ENCODE data around the gene TNPO3.

Gene TNPO3

DNA sequence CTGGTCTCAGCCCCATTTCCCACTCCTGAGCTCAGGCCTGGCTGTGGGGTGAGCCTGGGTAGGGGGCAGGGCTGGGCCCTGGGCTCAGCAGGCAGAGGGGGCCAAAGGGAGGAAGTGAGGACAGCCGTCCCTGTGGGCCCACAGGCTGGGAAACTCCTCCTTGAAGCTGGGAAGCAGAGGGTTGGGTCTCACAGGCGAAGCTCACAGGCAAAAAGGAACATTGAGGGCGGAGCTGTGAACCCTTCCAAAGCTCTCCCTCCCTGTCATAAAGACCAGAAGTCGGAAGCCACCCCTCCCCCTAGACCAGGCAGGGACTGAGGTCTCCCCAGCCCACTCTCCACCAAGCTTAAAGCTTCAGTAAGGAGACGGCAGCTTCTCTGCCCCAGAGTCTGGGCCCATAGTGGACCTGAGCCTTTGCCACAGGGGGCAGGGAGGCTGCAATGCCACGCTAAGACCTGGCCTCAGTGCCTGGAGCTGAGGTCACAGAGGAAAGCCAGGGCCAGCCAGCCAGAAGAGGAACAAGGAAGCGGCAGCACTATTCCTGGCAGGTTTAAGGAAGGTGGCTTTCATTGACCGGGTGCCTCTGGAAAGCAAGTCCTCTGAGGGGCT is 143.4 kb downstream of the TNPO3 start:
- no peak overlapping the region for H3K4me3 ChIP-seq (replicated peaks; ENCODE audit: low read depth, low read length)
- DNase-seq (ENCODE audit: low read depth): no peak
- TF ChIP-seq, protein P1, sequence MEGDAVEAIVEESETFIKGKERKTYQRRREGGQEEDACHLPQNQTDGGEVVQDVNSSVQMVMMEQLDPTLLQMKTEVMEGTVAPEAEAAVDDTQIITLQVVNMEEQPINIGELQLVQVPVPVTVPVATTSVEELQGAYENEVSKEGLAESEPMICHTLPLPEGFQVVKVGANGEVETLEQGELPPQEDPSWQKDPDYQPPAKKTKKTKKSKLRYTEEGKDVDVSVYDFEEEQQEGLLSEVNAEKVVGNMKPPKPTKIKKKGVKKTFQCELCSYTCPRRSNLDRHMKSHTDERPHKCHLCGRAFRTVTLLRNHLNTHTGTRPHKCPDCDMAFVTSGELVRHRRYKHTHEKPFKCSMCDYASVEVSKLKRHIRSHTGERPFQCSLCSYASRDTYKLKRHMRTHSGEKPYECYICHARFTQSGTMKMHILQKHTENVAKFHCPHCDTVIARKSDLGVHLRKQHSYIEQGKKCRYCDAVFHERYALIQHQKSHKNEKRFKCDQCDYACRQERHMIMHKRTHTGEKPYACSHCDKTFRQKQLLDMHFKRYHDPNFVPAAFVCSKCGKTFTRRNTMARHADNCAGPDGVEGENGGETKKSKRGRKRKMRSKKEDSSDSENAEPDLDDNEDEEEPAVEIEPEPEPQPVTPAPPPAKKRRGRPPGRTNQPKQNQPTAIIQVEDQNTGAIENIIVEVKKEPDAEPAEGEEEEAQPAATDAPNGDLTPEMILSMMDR (IDR thresholded peaks at IDR 0.05; ENCODE audit: low read length, missing control alignments): no peak

DNA sequence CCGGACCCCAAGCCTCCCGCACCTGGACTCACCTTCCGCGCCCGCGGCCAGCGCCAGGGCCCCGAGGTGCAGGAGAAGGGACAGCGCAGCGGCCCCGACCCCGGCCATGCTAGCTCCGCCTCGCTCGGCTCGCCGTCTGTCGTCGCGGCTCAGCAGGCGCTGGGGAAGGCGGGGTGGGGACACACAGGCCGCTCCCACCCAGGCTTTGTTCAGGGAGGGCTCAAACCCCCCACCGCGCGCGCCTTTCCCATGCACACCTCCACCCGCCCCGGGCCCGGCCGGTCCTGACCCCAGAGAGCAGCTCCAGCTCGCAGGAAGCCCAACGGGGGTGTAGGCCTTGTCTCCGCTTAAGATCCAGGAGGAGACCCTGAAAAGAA is 144.4 kb downstream of the TNPO3 start, which contains the start of gene KCP:
Gene KCP, minus strand, starts transcription at position 141 of the 377 bp plus-strand sequence. Its CDS starts 33 bp downstream, at position 108.
- DNase-seq (ENCODE audit: low read depth): no peak
- TF ChIP-seq, protein P1 (IDR thresholded peaks at IDR 0.05; ENCODE audit: low read length, missing control alignments): no peak
- H3K4me3 ChIP-seq (replicated peaks; ENCODE audit: low read depth, low read length): peak within 1 kb of the TSS; percentile 32

DNA sequence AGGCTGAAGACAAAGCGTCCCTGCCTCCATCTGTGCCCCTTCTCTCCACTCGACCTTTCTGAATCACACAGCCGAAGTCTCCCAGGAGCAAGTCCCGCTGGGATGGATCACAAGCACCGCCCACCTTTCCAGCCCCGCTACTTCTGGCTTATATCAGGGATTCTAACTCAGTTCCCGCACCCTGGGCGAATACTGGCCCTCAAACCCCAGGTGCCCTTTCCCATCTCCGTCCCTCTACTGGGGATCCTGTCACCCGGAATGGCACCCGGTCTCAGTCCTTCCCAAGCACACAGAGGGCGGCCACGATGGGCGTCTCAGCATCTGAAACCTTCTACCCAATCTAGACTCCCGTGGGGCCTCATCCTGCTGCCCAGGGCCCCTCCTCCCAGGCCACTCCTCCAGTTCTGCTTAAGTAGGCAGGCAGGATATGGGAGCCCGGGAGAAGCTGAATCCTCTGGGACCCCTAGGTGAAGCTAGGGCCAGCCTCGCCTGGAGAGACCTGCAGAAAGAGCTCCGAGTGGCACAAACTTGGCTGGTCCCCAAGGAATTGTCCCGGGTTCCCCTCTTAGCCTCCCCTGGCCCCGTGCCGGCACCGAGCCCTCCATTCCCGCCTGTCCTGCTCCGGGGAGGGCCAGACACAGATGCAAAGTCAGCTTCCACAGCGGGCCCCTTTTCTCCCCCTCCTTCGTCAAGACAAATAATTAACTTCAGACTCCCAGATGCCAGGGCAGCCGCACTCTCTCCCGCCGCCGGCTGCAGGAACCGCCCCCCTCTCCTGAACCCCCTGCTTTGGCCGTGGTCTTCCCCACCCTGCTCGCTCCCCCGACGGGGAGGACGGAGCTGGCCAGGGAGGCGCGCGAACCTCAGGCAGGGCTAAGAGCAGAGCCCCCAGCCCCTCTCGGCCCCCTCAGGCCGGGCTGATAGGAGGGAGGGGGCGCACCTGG is 145.0 kb downstream of the TNPO3 start:
- peak; percentile 44 for DNase-seq (ENCODE audit: low read depth)
- TF ChIP-seq, protein P1 (IDR thresholded peaks at IDR 0.05; ENCODE audit: low read length, missing control alignments): no peak
- H3K4me3 ChIP-seq (replicated peaks; ENCODE audit: low read depth, low read length): peak overlapping the region; percentile 32

DNA sequence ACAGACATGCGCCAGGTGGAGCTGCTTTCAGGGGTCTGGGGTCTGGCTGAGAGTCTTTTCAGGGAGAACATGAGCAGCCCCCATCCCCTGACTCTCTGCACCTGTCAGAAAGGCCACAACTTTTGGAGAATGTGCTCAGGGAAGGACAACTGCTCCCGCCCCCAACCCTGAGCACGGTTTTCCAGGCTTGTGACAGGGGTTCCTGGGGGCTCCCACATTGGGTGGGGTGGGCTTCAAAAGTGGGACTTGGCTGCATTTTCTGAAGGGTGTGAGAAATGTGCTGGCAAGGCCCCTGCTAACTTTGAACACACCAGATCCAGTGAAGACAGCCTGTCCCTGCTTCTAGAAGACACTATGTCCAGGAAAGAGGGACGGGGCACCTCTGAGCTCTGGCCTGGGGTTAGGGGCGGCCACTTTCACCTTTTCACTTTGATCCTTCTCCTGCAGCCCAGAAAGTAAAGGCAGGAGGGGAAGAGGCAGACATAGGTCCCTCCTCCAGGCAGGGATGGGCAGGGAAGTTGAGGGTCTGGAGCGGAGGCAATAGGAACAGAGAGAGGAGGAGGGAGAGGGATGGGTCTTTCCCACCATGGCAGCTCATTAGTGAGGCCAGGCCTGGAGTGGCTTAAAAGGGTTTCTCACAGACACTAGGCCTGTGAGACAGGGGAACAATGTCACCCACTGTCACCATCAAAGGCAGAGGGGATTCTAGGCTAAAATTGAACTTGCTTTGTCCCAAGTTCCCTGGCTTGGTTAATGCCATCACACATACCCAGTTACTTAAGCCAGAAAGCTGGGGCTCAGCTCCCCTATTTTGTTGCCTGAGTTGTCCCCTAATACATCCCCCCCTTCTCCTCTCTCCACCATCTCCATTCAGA is 145.9 kb downstream of the TNPO3 start:
- TF ChIP-seq, protein P1 (IDR thresholded peaks at IDR 0.05; ENCODE audit: low read length, missing control alignments): no peak
- DNase-seq (ENCODE audit: low read depth): no peak
- H3K4me3 ChIP-seq (replicated peaks; ENCODE audit: low read depth, low read length): no peak overlapping the region

DNA sequence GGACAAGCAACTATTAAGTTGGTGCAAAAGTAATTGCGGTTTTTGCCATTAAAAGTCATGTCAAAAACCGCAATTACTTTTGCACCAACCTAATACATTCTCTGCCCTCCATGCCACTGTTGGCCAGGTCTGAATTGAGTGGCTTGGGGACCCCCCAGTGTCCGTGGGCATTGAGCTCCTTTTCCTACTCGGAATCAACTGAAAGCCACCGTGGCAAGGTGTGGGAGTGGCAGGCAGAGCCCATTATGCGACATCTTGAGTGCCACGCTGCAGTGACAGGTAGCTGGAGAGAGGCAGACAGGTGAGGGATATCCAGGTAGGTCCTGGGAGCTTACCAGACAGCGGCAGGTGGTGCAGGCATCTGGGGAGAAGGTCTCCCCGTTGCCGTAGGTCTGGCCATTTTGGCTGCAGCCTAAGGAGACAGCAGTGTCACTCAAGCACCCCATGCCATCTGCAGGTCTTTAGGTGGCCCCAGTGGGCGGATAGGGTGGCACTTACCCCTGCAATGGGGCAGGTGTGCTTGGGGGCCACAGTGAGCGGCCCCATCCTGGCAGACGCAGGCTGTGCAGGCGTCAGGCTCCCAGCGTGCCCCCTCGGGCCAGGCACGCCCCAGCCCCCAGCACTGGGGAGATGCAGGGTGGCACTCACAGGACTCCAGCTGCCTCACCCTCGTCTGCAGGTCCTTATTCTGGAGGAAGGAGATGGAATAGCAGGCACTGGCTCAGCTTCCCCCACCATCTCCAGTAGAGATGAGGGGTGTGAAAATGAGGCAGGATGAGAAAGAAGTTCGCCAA is 147.9 kb downstream of the TNPO3 start:
- TF ChIP-seq, protein P1 (IDR thresholded peaks at IDR 0.05; ENCODE audit: low read length, missing control alignments): no peak
- DNase-seq (ENCODE audit: low read depth): no peak
- no peak overlapping the region for H3K4me3 ChIP-seq (replicated peaks; ENCODE audit: low read depth, low read length)
